ENCODE data around the gene CFB.
"Not testable (repeated sequence)": the region's sequence is repeated elsewhere in the genome, so short reads cannot be mapped to it uniquely, and the experiment has no call there.

CFB gene
- 0 to 69.3 (median 0.66) reads per million in 17 experiments for total RNA-seq

GRCh38 chr6:31945507-31946369 is at the start of gene CFB:
CFB (plus strand) TSS chr6:31946095; CDS start chr6:31946222, 127 bp downstream.
- peak; percentile 21 to 66 (median 47) for DNase-seq

GRCh38 chr6:31896493-31896855 is 49.4 kb upstream of the CFB start:
- DNase-seq: no peak

GRCh38 chr6:31896856-31897611 is 48.9 kb upstream of the CFB start:
- DNase-seq: no peak

GRCh38 chr6:31897612-31898382 is 48.1 kb upstream of the CFB start, which contains the start of gene EHMT2:
EHMT2 (minus strand) TSS chr6:31897698; CDS start chr6:31897677, 21 bp downstream.
- peak; percentile 89 to 96 (median 92) for DNase-seq

GRCh38 chr6:31898383-31899011 is 47.4 kb upstream of the CFB start:
- DNase-seq: peak in 2 of 4 experiments; percentile 30 to 44

GRCh38 chr6:31899215-31899614 is 46.7 kb upstream of the CFB start:
- DNase-seq: peak in 1 of 4 experiments; percentile 38

GRCh38 chr6:31899882-31900722 is 45.8 kb upstream of the CFB start:
- DNase-seq: no peak

- DNase-seq: no peak
These were observed 44.9 kb upstream of the CFB start for GRCh38 chr6:31900917-31901414.

GRCh38 chr6:31901415-31901952 is 44.4 kb upstream of the CFB start:
- DNase-seq: peak in 3 of 4 experiments; percentile 28 to 64 (median 64)

GRCh38 chr6:31901953-31902643 is 43.8 kb upstream of the CFB start, which contains the start of gene ZBTB12:
ZBTB12 (minus strand) TSS chr6:31902086; CDS start chr6:31901305, 781 bp downstream.
- peak; percentile 78 to 91 (median 85) for DNase-seq

- DNase-seq: no peak
These were observed 41.9 kb upstream of the CFB start for GRCh38 chr6:31903957-31904356.

GRCh38 chr6:31905041-31905440 is 40.9 kb upstream of the CFB start:
- DNase-seq: no peak

GRCh38 chr6:31906122-31906521 is 39.8 kb upstream of the CFB start:
- DNase-seq: no peak

- not testable (repeated sequence) for DNase-seq
These were observed 39.2 kb upstream of the CFB start for GRCh38 chr6:31906727-31907126.

- peak; percentile 73 to 93 (median 89) for DNase-seq
These were observed 38.6 kb upstream of the CFB start for GRCh38 chr6:31907158-31907813.

- DNase-seq: not testable (repeated sequence)
These were observed 37.6 kb upstream of the CFB start for GRCh38 chr6:31908255-31908654.

GRCh38 chr6:31908791-31909190 is 37.1 kb upstream of the CFB start:
- DNase-seq: no peak

GRCh38 chr6:31909298-31909697 is 36.6 kb upstream of the CFB start:
- DNase-seq: not testable (repeated sequence)
